ENCODE measurements around the gene ZNF283. TPM values are rescaled to one million over a fixed set of nuclear protein-coding genes. Genes with fewer than 3 reads are reported as not detected.
"Not testable (repeated sequence)": the region's sequence is repeated elsewhere in the genome, so short reads cannot be mapped to it uniquely, and the experiment has no call there.

Gene ZNF283
- total and polyA plus RNA-seq, 7 donors: 1.2 to 14.9 (median 10.7) TPM

GRCh38 chr19:43798546-43799409, 28.3 kb upstream of the ZNF283 start:
- H3K4me3 ChIP-seq: peak overlapping the region; percentile 21 to 50 (median 41)
- 15 to 16% methylated on average over 70 of the region's 70 CpGs for WGBS, 2 donors
- no peaks in the 10 kb centered on the region for H3K36me3 ChIP-seq
- no peak for DNase-seq
- H3K27ac ChIP-seq: peak overlapping the region in 2 of 4 donors; percentile 1 to 23
- intact Hi-C loops (cut with DNase I): no loop called here
- H3K9me3 ChIP-seq: peaks cover 0 to 1% (median 0%) of the 10 kb centered on the region in 4 donors
- TF ChIP-seq POLR2A (IDR thresholded peaks at IDR 0.05) (no peak), CTCF (IDR thresholded peaks at IDR 0.05) (no peak), POLR2AphosphoS5 (IDR thresholded peaks at IDR 0.05) (no peak), EP300 (IDR thresholded peaks at IDR 0.05) (no peak)
- H3K4me1 ChIP-seq: peaks cover 0 to 13% (median 11%) of the 10 kb centered on the region in 4 donors
- peaks cover 8 to 50% (median 28%) of the 10 kb centered on the region in 3 donors for H3K27me3 ChIP-seq

- DNase-seq: no peak
- H3K4me1 ChIP-seq: peaks cover 0 to 13% (median 11%) of the 10 kb centered on the region in 4 donors
- TF ChIP-seq POLR2A (IDR thresholded peaks at IDR 0.05): no peak
- peak in 1 of 4 donors; percentile 34 for TF ChIP-seq POLR2AphosphoS5 (IDR thresholded peaks at IDR 0.05)
- TF ChIP-seq EP300 (IDR thresholded peaks at IDR 0.05): no peak
- TF ChIP-seq CTCF (IDR thresholded peaks at IDR 0.05): no peak
- no peaks in the 10 kb centered on the region for H3K36me3 ChIP-seq
- intact Hi-C loops (cut with DNase I): no loop called here
- 45 to 63% methylated on average over 6 of the region's 6 CpGs for WGBS, 2 donors
- H3K27me3 ChIP-seq: peaks cover 8 to 46% (median 28%) of the 10 kb centered on the region in 3 donors
- no peak overlapping the region for H3K27ac ChIP-seq
- peaks cover 0 to 1% (median 0%) of the 10 kb centered on the region in 4 donors for H3K9me3 ChIP-seq
- no peak overlapping the region for H3K4me3 ChIP-seq
Measured at GRCh38 chr19:43799502-43800142, 27.5 kb upstream of the ZNF283 start.

- intact Hi-C loops (cut with DNase I): no loop called here
- DNase-seq: no peak
- peaks cover 8 to 28% (median 15%) of the 10 kb centered on the region in 3 donors for H3K27me3 ChIP-seq
- no peak within 1 kb of the TSS for H3K4me3 ChIP-seq
- no peak for TF ChIP-seq POLR2A (IDR thresholded peaks at IDR 0.05)
- H3K9me3 ChIP-seq: no peaks in the 10 kb centered on the region
- no peak within 1 kb of the TSS for H3K27ac ChIP-seq
- H3K4me1 ChIP-seq: peaks cover 0 to 13% (median 11%) of the 10 kb centered on the region in 4 donors
- WGBS, 2 donors: 67 to 73% methylated on average over 12 of the region's 12 CpGs
- H3K36me3 ChIP-seq: no peaks in the 10 kb centered on the region
Measured at GRCh38 chr19:43802216-43802951, 24.7 kb upstream of the ZNF283 start, which contains the start of gene LYPD5. TSS of gene LYPD5 (minus strand) at chr19:43802447. CDS start at chr19:43802380, 67 bp downstream.

GRCh38 chr19:43804432-43804831, 22.7 kb upstream of the ZNF283 start:
- no peaks in the 10 kb centered on the region for H3K36me3 ChIP-seq
- H3K4me1 ChIP-seq: no peaks in the 10 kb centered on the region
- no peak overlapping the region for H3K27ac ChIP-seq
- H3K4me3 ChIP-seq: no peak overlapping the region
- DNase-seq: no peak
- TF ChIP-seq CTCF (IDR thresholded peaks at IDR 0.05) (no peak), POLR2A (IDR thresholded peaks at IDR 0.05) (no peak), POLR2AphosphoS5 (IDR thresholded peaks at IDR 0.05) (no peak), EP300 (IDR thresholded peaks at IDR 0.05) (no peak)
- intact Hi-C loops (cut with DNase I): no loop called here
- no peaks in the 10 kb centered on the region for H3K9me3 ChIP-seq
- H3K27me3 ChIP-seq: peaks cover 0 to 13% (median 0%) of the 10 kb centered on the region in 3 donors
- WGBS, 2 donors: 69 to 78% methylated on average over 2 of the region's 2 CpGs

- intact Hi-C loops (cut with DNase I); H3K4me1 ChIP-seq; DNase-seq; H3K27ac ChIP-seq; H3K27me3 ChIP-seq; H3K9me3 ChIP-seq; H3K36me3 ChIP-seq; H3K4me3 ChIP-seq: not testable (repeated sequence)
- 86 to 92% methylated on average over 7 of the region's 7 CpGs for WGBS, 2 donors
Measured at GRCh38 chr19:43806401-43806800, 20.7 kb upstream of the ZNF283 start.

Measured in sigmoid colon (tissue), 7 donors.